IPS-18c (cell line): Measurements from ENCODE around the gene MPPED2.
"Not testable (repeated sequence)": the region's sequence is repeated elsewhere in the genome, so short reads cannot be mapped to it uniquely, and the experiment has no call there.

Experiments
- H3K4me3 ChIP-seq: 2 replicates; pipeline ENCODE4 v1.7.0; 2013; ENCODE audit warnings: low read depth, mild to moderate bottlenecking, low read length, moderate library complexity; ENCODE audit not compliant: insufficient read depth
- H3K9me3 ChIP-seq: one replicate; pipeline ENCODE4 v1.6.1; 2013; ENCODE audit warnings: mild to moderate bottlenecking, low read length, moderate library complexity; ENCODE audit not compliant: control insufficient read depth, insufficient read depth

MPPED2 gene

GRCh38 chr11:30583476-30584280, 2.5 kb downstream of the MPPED2 start:
- Histone ChIP-seq H3K9me3 (no peaks in the 10 kb centered on the region), H3K4me3 (peak overlapping the region; percentile 69)

GRCh38 chr11:30582726-30583125, 3.4 kb downstream of the MPPED2 start:
- H3K9me3 ChIP-seq: no peaks in the 10 kb centered on the region
- no peak overlapping the region for H3K4me3 ChIP-seq

- H3K4me3 ChIP-seq: no peak overlapping the region
- H3K9me3 ChIP-seq: no peaks in the 10 kb centered on the region
Measured at GRCh38 chr11:30581675-30582074, 4.5 kb downstream of the MPPED2 start.

GRCh38 chr11:30580573-30580972, 5.6 kb downstream of the MPPED2 start:
- no peak overlapping the region for H3K4me3 ChIP-seq

GRCh38 chr11:30579415-30580175, 6.6 kb downstream of the MPPED2 start:
- H3K4me3 ChIP-seq: no peak overlapping the region

More at GRCh38 chr11:30580573-30580972, 5.6 kb downstream of the MPPED2 start:
- no peaks in the 10 kb centered on the region for H3K9me3 ChIP-seq

GRCh38 chr11:30578406-30578805, 7.7 kb downstream of the MPPED2 start:
- no peak overlapping the region for H3K4me3 ChIP-seq
- no peaks in the 10 kb centered on the region for H3K9me3 ChIP-seq

More at GRCh38 chr11:30579415-30580175, 6.6 kb downstream of the MPPED2 start:
- H3K9me3 ChIP-seq: no peaks in the 10 kb centered on the region

GRCh38 chr11:30573951-30574350, 12.2 kb downstream of the MPPED2 start:
- Histone ChIP-seq H3K9me3 (no peaks in the 10 kb centered on the region), H3K4me3 (no peak overlapping the region)

GRCh38 chr11:30568931-30569330, 17.2 kb downstream of the MPPED2 start:
- Histone ChIP-seq H3K4me3 (no peak overlapping the region), H3K9me3 (no peaks in the 10 kb centered on the region)

GRCh38 chr11:30567644-30568043, 18.5 kb downstream of the MPPED2 start:
- no peaks in the 10 kb centered on the region for H3K9me3 ChIP-seq
- no peak overlapping the region for H3K4me3 ChIP-seq

- no peak overlapping the region for H3K4me3 ChIP-seq
- H3K9me3 ChIP-seq: no peaks in the 10 kb centered on the region
Measured at GRCh38 chr11:30567120-30567519, 19.0 kb downstream of the MPPED2 start.

- no peaks in the 10 kb centered on the region for H3K9me3 ChIP-seq
- H3K4me3 ChIP-seq: no peak overlapping the region
Measured at GRCh38 chr11:30566482-30566881, 19.7 kb downstream of the MPPED2 start.

- Histone ChIP-seq H3K4me3 (no peak overlapping the region), H3K9me3 (no peaks in the 10 kb centered on the region)
Measured at GRCh38 chr11:30565027-30565426, 21.1 kb downstream of the MPPED2 start.

GRCh38 chr11:30561691-30562415, 24.3 kb downstream of the MPPED2 start:
- H3K9me3 ChIP-seq: no peaks in the 10 kb centered on the region
- H3K4me3 ChIP-seq: no peak overlapping the region

GRCh38 chr11:30560206-30561106, 25.7 kb downstream of the MPPED2 start:
- no peak overlapping the region for H3K4me3 ChIP-seq
- H3K9me3 ChIP-seq: no peaks in the 10 kb centered on the region

GRCh38 chr11:30559004-30559403, 27.1 kb downstream of the MPPED2 start:
- H3K9me3 ChIP-seq: no peaks in the 10 kb centered on the region
- H3K4me3 ChIP-seq: no peak overlapping the region

- H3K4me3 ChIP-seq, H3K9me3 ChIP-seq: not testable (repeated sequence)
Measured at GRCh38 chr11:30554587-30554986, 31.6 kb downstream of the MPPED2 start.
